Activated CD4-positive, CD25-positive, alpha-beta regulatory T cell treated with anti-CD3 and anti-CD28 coated beads, Interleukin-2, amount 50 U/mL, for 72 hours (primary cell): ENCODE results near the gene GRM4.

Experiments
- DNase-seq: peaks from one replicate; pipeline ENCODE4 v3.0.0; 2021

GRM4 gene

DNA sequence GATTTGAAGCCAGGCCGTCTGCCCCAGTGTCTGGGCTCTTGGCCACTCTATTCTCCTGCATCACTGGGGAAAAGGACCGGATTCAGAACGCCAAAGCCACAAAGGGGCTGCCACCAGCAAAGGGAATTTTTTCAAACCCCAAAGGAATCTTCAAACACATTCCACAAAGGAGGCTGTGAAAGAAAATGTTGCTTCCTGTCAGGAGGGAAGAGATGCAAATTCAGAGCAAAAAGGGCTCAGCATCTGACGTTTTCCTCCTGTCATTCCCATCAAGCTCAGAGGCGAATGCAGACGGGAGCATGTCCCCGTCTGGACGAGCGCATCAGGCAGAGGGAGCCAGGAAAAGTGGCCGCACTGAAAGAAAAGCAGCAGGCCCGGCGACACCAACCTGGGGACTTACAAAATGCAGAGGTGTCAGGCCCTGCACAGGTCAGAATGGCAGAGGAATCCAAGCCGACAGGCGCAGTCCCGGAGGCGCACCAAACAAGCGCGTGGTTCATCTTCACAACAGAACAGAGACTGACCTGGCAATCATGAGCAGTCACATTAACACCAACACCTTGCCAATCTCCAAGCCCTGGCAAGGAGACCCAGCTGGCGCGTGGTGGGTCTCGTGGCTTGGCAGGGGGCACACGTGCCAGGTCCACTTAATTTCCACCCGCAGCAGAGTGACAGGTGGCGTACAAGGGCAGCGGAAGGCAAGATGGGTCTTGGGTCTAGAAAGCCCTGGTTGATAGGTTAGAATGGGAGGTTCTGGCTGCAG, 62.8 kb downstream of the GRM4 start:
- DNase-seq = no peak

DNA sequence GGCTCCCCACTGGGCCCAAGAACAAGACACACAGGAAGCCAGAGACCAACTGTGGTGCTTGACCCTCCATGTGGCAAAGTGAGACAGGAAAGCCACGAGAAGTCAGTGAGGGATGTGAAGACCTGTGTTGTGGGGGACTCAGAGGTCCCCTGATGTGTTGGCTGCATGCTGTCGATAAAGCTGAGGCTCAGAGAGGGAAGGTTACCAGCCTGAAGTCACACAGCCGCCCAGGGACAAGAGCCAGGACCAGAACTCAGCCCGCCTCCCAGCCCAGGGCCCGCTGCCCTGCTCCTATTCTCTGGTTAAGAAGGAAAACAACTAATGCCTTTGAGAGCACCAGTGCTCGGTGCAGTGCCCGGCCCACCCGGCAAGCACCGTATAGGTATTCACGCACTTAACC, 63.5 kb downstream of the GRM4 start:
- DNase-seq = no peak

DNA sequence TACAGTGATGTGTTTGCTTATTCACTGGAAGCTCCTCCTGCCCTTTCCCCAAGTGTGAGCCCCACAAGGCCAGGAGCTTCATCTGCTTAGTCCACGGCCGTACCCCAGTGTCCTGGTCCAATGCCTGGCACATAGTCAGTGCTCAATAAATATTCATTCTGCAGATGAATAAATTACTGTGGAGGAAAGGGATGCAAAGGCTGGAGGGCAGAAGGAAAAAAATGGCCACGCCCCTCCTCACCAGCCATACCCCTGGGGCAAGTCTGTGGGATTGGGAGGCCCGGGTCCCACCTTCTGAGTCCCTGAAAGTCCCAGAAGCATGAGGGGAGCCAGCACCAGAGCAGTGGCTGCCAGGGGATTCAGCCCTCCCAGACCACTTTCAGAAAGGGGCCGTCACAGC, 65.5 kb downstream of the GRM4 start:
- no peak for DNase-seq

DNA sequence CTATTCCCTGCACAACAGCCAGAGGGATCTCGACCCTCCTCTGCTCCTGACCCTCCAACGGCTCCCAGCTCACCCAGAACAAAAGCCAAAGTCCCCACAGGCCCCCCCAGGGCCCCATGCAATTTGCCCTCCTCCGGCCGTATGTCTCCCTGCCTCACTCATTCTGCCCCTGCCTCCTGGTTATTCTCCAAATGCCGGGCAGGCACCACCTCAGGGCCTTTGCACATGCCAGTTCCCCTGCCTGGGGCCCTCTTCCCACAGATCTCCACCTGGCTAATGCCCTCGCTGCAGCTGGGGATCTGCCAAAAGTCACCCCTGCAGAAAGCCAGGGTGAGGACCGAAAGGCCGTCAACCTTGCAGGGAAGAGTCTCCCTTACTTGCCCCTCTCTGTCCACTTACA, 66.0 kb downstream of the GRM4 start:
- DNase-seq = no peak

DNA sequence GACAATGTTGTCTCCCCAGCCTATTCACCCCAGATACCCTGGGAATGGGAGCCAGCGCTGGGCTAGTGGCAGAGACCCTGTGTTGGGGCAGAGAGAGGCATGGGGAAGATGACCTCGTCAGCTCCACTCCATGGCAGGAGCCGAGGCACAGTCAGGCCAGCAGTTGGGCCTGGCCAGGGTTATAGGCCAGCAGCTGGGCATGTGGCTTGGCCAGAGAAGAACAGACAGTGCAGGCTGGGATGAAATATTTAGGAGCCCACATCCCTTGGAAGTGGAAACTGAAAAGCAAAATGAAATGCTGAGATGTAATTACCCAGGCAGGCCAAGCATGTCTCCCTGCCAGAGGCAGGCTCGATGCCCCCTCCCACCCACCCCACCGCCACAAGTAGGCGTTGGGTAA, 70.0 kb downstream of the GRM4 start:
- no peak for DNase-seq

DNA sequence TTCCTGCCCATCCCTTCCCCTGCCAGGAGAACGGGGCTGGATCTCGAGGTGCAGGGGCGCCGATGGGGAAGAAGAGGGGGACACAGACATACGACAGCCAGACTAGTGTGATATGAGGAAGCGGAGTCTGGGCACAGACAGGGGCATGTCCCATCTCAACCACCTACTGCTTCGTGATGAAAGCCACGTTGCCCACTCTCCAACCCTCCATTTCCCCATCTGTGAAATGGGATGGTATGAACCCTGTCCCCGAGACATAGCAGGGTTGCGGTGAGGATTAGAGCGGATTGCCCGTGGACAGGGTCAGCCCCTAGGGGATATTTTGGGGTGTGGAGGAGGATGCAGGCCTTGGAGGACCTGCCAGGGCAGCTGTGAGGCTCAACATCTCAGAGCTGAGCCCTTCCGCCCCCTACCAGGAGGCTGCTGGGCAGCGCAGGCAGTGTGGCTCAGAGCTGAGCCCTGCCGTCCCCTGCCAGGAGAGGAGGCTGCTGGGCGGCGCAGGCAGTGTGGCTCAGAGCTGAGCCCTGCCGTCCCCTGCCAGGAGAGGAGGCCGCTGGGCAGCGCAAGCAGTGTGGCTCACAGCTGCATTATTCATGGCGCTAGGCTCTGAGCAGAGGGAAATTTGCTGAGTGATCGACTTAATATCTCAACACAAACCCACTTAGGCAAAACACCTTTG, 71.7 kb downstream of the GRM4 start:
- no peak for DNase-seq

DNA sequence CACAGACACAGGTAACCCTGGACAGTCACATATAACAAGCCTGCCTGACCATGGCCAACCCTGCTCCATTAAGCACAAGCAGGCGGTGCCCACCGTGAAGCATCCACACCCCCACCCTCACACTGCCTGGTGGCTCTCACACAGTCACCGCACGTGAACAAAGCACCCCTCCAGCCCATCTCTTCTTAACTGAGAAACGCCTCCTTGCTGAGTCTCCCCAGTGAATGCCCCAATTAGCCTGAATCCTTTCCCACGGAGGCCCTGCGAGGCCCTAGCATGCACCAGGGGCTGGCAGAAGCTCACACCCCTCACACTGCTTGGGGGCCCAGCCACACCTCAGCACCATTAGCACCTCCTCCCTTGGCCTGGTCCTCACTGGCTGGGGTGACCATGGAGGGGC, 72.3 kb downstream of the GRM4 start:
- DNase-seq = no peak

DNA sequence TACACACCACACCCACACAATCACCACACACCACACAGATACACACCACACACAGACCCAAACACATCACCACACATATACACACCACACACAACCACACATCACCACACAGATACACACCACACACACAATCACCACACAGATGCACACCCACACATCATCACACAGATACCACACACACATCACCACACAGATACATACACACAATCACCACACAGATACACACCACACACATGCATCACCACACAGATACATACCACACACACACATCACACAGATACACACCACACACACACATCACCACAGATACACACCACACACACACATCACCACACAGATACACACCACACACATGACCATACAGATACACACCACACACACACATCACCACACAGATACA, 73.2 kb downstream of the GRM4 start:
- DNase-seq = no peak

DNA sequence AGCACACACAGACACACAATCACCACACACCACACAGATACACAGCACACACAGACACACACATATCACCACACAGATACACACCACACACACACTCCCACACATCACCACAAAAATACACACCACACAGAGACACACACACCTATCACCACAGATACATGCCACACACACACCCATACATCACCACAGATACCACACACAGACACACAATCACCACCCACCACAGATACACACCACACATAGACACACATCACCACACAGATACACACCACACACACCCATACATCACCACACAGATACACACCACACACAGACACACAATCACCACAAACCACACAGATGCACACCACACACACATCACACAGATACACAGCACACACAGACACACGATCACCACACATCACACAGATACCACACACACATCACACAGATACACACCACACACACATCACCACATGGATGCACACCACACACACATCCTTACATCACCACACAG, 74.0 kb downstream of the GRM4 start:
- DNase-seq = no peak

DNA sequence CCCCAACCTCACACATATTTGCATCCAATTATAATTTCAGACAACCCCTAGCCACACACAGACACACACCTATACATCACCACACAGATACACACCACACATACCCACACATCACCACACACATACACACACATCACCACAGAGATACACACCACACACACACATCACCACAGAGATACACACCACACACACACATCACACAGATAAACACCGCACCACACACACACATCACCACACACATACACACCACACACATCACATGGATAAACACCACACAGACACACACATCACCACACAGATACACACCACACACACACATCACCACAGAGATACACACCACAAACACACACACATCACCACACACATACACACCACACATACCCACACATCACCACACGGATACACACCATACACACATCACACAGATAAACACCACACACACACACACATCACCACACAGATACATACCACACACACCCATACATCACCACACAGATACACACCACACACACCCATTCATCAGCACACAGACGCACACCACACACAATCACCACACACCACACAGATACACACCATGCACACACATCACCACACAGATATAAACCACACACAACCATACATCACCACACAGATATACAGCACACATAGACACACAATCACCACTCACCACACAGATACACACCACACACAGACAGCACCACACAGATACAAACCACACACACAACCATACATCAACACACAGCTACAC, 74.6 kb downstream of the GRM4 start:
- DNase-seq = no peak

DNA sequence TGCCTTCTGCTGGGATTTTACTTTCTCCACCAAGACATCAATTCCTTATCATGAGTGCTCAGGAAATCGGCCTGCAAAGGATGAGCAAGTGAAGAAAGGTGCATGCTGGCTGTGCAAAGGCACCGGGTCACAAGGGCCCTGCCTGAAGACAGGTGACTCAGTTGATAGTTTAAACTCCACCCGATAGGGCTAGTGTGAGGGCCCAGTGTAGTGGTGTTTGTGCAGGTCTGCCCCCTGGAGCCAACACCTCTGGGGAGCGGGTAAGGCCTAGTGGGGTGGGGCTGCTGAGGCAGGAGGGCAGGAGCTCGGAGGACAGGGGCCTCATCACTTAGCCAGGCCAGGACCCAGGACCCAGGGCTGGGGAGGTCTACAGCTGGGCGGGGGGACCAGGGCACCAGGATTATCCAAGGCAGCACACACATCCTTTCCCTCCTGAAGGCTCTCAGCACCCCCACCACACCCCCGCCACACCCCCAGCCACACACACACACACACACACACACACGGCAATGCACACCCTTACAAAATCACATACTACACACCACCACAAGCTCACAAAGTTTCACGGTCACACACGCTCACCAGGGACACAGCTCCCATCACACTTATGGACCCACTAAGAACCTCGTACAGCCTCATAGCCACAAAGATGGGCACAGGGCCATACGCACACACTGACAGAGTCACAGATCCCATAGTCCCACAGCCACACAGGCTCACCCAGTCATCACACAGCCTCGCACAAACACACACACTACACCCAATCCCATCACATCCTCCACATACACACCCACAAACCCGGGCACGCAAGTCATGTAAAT, 75.4 kb downstream of the GRM4 start:
- DNase-seq = no peak

DNA sequence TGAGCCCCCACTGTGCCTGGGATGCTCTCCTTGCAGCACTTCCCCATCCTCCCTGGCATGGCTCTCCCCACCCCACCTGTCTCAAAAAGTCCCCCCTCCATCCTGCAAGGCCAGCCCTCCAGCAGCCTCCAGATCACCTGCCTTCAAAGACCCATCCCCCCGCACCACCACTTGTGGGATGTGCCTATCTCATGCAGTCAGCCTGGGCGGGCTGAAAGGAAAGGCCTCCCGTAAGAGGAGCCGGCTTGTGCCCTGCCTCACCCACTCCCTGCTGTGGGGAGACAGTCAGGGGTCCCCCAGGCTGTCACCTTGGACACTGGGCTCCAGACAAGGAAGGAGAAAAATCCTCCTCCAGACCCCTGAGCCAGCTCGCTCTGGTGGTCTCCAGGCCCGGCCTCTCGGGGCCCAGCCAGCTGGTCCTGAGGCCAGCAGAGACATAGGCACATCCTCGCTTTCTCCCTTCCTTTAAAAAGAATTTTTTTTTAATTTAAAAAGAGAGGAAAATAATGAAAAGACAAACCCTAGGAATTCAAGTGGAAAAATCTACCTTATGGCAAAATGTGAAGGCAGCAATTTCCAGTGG, 77.3 kb downstream of the GRM4 start:
- no peak for DNase-seq

DNA sequence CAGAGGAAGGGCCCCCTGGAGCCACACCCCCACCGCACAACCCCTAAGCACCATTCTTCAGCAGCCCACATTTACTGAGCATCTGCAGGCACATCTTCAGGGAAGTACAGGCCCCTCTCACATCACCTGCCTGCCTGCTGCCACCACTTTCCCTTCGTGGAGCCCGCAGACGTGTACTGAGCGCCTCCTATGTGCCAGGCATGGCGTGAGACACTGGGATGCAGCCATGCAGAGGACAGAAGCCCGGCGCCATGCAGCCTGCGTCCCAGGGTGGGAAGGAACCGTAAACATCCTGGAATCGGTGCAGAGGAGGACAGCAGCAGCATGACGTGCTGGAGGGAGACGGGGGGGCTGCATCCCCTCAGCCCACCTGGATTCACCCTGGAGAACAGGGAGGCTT, 78.1 kb downstream of the GRM4 start:
- DNase-seq = no peak

DNA sequence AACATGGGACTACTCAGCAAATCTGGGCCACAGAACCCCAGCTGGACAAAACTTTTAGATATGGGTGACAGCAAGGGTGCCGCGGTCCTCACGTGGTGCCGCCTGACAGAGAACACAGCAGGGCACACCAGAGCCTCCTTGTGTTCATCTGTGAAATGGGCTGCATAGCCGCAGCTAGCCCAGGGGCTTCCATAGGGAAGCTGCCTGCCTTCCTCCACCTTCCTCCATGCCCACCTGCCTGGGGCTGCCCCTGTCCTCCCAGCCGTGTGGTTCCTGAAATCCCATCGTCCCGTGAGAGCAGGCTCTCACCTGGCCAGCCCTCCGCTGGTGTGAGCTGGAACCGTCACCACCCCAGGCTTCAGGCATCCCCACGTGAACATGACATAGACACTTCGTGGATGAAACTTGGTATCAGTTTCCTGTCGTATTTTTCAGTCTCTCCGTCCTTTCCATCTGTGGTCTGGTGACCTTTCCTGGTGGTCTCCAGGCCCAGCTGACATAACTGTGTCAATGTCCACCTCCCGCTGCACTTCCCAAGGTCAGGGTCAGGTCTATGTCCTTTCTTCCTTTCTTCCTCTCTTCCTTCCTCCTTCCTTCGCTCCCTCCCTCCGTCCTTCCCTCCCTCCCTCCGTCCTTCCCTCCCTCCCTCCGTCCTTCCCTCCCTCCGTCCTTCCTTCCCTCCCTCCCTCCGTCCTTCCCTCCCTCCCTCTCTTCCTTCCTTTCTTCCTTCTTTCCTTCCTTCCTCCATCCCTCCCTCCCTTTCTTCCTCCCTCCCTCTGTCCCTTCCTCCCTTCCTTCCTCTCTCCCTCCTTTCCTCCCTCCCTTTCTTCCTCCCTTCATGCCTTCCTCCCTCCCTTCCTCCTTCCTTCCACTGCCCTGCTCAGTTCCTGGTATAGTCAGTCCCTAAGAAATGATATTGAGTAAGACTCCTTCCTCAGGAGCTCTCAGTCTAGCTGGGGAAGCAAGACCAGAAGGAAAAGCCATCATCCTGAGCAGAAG, 78.8 kb downstream of the GRM4 start:
- no peak for DNase-seq

DNA sequence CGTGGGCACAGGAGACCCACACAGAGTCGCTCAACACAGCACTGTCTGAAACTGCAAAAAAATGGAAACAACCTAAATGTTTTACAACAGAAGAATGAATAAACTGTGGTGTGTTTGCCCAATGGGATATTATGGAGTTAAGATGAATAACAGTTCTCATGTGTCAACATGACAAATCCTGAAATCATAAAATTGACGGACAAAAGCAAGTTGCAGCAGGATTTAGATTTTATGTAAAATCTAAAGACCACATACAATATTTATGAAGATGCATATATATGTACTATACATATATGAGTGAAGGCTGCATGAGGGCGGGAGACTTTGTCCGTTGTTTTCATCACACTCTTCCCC, 79.7 kb downstream of the GRM4 start:
- DNase-seq = no peak

DNA sequence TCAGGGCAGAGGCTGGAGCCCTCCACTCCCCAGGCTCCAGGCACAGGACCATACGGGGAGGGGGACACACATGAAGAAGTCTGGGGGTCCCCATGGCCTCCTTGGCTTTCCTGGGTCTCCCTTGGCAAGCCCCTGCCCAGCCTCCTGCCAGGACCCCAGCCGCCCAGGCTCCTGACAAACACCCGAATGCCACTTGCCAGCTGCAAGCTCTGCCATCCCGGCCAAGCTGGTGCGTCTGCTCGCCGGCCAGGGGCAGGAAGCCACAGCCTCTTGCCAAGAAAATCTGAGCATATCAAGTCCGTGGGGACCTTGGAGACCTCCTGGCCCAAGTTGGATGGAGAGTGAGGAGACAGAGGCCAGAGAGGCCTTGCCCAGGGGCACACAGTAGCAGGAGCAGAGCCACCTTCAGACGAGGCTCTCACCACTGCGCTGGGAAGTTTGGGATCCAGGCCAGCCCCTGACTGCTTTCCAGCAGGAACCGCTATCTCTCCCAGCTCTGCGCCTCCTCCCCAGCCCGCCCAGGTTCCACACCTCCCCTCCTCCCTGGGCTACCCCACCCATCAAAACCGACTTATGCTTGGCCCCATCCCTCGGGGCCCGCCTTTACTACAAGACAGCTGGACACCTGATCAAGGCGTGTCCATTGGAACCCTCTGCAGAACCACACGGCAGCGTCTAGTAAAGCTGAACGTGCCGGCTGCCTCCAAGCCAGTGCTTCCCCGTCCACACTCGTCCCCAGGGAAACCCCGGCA, 80.2 kb downstream of the GRM4 start:
- DNase-seq = no peak

DNA sequence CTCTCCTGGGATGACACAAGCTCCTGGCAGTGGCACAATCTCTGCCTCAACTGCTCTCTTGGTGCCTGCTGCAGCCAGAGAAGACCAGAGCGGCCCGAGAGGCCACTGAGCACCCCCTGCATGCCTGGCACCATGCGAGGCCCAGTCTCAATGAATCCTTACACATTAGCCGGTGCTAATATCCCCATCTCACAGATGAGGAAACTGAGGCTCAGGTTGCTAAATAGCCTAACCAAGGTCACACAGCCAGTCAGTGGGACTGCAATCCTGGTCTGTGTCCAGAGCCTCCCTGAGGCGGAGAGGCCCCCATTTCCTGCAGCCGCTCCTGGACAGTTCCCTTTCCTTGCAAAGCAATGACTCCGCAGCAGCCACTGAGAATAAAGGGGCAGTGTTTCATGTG, 81.2 kb downstream of the GRM4 start:
- DNase-seq = no peak

DNA sequence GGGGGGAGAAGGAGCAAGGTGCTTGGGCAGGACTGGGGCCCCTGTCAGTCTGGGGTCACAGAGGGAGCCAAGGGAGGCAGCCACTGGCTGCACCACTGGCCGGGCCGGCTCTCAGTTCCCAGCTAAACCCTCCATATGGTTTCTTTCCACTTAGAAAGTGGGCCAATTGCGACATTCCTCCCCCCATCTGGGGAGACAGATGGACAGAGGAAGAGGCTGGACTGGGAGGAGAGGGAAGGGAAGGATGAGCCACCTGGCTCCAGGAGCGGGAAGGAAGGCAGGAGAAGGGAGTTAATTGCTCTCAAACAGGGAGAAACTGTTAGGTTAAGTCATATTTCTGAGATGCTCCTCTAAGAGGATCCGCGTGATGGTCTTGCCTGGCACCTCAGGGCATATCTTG, 82.2 kb downstream of the GRM4 start:
- DNase-seq = no peak

DNA sequence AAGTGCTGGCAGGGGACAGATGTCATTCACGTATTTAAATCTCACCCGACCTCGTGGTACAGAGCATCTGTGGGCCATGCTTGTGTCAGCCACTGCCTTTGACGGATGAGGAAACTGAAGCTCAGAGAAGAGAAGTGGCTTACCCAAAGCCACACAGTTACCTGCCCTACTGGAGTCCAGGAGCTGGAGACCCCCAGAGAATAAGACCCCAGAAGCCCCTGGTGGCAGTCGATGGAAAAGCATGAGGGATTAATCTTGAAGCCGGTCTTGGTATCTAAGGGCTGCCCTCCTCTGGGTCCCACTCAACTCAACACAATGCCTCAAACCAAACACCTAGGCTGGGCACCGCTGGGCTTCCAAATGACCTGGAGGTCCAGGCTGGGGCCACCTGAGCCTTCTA, 83.1 kb downstream of the GRM4 start:
- DNase-seq = no peak

DNA sequence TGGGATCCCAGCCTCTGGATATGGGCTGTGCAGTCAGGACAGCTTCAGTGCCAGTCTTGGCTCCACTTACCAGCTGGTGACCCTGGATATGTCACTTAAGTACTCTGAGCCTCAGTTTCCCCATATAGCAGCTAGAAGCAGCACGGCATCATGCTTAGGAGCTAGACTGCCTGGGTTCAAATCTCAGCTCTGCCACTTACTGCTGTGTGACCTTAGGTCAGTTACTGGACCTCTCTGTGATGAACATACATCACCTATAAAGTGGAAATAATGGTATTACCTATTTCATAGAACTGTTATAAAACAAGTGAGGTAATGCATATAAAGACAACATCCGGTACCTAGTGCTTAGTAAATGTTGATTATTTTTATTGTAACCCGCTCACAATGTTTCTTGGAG, 83.7 kb downstream of the GRM4 start:
- no peak for DNase-seq

DNA sequence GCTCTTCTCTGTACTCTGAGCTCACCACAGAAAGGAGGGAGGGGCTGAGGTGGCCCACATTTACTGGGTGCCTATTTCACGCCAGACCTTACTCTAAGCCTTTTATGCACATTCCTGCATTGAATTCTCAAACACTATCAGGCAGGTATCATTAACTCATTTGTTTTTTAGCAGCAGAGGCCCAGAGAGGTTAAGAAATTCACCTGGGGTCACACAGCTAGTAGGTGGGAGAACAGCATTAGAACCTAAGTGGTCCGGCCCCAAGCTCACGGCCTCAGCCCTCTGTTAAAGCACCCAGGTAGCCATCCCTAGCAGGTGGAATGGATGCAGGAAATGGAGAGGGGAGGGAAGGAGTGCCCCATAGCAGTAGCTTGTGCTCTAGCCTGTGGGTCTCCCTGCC, 84.5 kb downstream of the GRM4 start:
- no peak for DNase-seq
